GM08714 (cell line): ENCODE data around the gene CIC.
"Not testable (repeated sequence)": the region's sequence is repeated elsewhere in the genome, so short reads cannot be mapped to it uniquely, and the experiment has no call there.

Source experiments
- H3K4me3 ChIP-seq: fragments of 200-500 bp; sonication (Bioruptor generic); 2 replicates; pipeline ENCODE4 v1.5.1; 2014; ENCODE audit warnings: mild to moderate bottlenecking, low read length, inconsistent platforms
- ZNF274 ChIP-seq: IDR thresholded peaks from 2 replicates; pipeline ENCODE4 v1.6.1; 2012; ENCODE audit warnings: mild to moderate bottlenecking, low read depth, low read length

The CIC gene

GRCh38 chr19:42335971-42336370 is 66.9 kb downstream of the CIC start:
- no peak for TF ChIP-seq ZNF274
- H3K4me3 ChIP-seq, result no peak overlapping the region

GRCh38 chr19:42339126-42339860 is 70.2 kb downstream of the CIC start:
- H3K4me3 ChIP-seq, result not testable (repeated sequence)

- not testable (repeated sequence) for H3K4me3 ChIP-seq
These were observed 70.9 kb downstream of the CIC start for GRCh38 chr19:42339922-42340321.

- TF ChIP-seq ZNF274, result no peak
- H3K4me3 ChIP-seq, result no peak overlapping the region
These were observed 74.5 kb downstream of the CIC start for GRCh38 chr19:42343344-42344110.

- no peak overlapping the region for H3K4me3 ChIP-seq
- TF ChIP-seq ZNF274, result no peak
These were observed 75.4 kb downstream of the CIC start for GRCh38 chr19:42344336-42344893.
